GM18520 (cell line): ENCODE measurements around the gene SYNGR1.
"Not testable (repeated sequence)": the region's sequence is repeated elsewhere in the genome, so short reads cannot be mapped to it uniquely, and the experiment has no call there.

Experiments used
- ATAC-seq: cut with Tn5 transposase; IDR thresholded peaks from one replicate; pipeline ENCODE4 v1.9.1; 2021; ENCODE audit not compliant: unreplicated experiment

The SYNGR1 gene

GRCh38 chr22:39350757-39351688, 1.2 kb downstream of the SYNGR1 start:
- no peak for ATAC-seq

DNA sequence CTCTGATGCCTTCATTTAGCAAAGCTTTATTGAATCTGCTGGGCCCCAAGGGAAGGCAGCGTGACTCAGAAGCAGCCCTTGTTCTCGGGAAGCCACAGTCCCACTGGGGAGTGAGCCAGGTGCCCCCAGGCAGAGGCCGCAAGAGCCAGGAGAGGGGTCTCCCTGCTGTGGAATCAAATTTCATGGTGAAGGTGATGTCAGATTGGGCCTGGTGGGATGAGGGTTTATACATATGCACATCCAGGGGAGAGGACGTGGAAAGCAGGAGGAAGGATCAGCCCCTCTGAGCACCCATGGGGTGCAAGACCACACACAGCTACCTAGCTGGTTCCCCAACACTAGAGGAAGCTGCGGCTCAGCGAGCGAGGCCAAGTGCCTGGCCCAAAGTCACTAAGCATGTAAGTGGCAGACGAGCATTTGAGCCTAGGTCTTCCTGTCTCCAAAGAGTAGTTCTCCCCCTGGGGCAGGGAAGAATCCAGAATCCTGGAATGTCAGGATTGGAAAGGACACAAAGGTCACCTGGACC, 2.0 kb downstream of the SYNGR1 start:
- no peak for ATAC-seq

- no peak for ATAC-seq
These were observed 2.6 kb downstream of the SYNGR1 start for GRCh38 chr22:39352306-39352891.

DNA sequence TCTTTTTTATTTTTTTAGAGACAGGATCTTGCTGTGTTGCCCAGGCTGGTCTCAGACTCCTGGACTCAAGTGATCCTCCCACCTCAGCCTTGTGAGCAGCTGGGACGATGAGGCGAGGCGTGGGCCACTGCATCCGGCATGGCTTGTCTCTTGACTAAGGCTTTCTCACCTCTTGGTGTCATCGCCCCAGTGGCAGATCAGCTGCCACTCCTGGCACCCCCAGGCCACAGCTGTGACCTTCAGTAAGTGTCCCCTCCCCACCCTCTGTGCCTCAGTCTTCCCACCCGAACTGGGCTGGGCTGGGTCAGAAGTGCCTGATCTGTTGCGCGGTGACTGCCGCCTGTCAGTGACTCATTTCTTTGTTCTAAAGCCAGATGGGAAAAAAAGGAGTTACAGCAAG, 3.6 kb downstream of the SYNGR1 start:
- no peak for ATAC-seq

- ATAC-seq, result no peak
These were observed 5.3 kb downstream of the SYNGR1 start for GRCh38 chr22:39355080-39355479.

- ATAC-seq, result not testable (repeated sequence)
These were observed 6.0 kb downstream of the SYNGR1 start for GRCh38 chr22:39355805-39356204.

DNA sequence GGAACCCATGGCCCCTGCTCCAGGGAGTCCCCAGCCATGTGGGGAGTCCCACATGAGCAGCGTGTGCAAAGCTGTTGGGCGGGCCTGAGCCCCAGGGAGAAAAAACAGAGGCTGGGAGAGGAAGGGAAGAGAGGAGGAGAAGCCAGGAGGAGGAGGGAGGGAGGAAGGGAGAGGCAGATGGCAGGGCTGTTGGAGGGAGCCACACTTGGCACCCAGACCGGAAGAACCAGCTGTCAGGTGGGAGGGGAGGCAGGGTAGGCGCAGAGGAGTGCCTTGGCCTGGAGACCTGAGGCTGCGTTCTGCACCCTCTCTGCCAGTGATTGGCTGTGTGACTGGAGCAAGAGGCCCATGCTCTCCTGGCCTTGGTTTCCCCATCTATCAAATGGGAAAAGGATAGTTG, 6.7 kb downstream of the SYNGR1 start:
- ATAC-seq, result no peak

- not testable (repeated sequence) for ATAC-seq
These were observed 7.6 kb downstream of the SYNGR1 start for GRCh38 chr22:39357110-39358108.

DNA sequence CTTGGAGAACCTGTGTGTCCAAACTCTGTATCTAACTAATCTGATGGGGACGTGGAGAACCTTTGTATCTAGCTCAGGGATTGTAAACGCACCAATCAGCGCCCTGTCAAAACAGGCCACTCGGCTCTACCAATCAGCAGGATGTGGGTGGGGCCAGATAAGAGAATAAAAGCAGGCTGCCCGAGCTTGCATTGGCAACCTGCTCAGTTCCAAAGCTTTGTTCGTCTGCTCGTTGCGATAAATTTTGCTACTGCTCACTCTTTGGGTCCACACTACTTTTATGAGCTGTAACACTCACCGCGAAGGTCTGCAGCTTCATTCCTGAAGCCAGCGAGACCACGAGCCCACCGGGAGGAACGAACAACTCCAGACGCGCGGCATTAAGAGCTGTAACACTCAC, 8.4 kb downstream of the SYNGR1 start:
- not testable (repeated sequence) for ATAC-seq

- no peak for ATAC-seq
These were observed 9.9 kb downstream of the SYNGR1 start for GRCh38 chr22:39359659-39360195.

GRCh38 chr22:39360242-39360641, 10.5 kb downstream of the SYNGR1 start:
- no peak for ATAC-seq

DNA sequence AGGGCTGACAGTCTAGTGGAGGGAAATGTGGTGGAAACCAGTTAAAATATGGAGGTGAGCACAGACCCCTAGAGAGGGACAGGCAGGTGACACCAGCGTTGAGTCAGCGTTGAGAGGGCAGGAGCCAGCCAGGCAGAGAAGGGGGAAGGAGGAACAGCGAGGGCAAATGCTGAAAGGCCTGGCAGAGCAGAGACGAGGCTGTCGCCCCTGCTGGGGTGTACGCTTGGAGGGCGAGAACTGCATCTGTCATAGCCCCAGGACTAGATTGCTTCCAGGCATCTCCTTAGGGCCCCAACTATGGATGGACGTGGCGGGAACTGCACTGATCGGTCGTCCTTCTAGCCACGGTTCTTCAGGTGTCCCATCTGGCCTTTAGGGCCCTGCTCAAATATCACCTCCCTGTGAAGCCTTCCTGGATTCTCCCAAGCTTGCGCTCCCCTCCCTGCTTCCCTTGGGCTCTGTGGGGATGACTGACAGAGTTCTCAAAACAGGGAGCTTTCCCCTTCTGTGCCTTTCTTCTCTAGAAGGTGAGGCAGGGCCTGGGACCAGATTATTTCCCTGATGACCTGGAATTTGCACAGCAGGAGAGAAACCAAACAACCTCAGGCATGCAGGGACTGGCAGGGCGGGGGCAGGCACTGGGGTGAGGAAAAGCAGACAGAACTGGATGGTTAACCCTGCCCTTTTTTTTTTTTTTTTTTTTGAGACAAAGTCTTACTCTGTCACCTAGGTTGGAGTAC, 11.1 kb downstream of the SYNGR1 start:
- no peak for ATAC-seq

DNA sequence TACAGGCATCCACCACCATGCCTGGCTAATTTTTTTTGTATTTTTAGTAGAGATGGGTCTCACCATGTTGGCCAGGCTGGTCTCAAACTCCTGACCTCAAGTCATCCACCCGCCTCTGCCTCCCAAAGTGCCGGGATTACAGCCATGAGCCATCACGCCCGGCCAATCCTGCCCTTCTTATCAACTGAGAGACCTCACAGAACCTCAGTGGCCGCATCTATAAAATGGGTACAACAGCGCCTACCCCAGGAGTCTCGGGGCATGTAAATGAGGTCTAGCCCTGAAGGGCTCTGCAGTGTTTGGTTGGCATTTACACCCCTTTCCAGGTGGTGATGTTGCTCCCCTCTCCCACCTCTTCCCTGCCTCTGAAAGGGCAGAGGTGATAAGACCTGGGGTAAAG, 11.7 kb downstream of the SYNGR1 start:
- ATAC-seq, result no peak

GRCh38 chr22:39362271-39362670, 12.5 kb downstream of the SYNGR1 start:
- ATAC-seq, result no peak

DNA sequence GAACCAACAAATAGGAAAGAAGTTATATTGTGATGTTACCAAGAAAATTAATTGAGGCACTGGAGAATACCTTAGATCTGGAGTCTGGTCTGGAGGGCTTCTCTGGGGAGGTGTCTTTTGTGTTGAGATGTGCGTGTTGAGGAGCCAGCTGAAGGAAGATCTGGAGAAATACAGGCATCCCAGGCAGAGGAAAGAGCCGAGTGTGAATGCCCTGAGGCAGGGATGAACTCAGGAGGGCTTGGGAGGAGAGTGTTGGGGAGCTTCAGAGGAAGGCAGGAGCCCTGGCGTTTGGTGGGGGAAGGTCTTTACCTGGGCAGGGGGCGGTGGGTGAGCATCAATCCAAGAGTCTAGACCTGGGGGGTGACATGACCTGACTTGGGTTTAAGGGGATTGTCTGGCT, 13.1 kb downstream of the SYNGR1 start:
- no peak for ATAC-seq

GRCh38 chr22:39363751-39364515, 14.1 kb downstream of the SYNGR1 start:
- no peak for ATAC-seq

DNA sequence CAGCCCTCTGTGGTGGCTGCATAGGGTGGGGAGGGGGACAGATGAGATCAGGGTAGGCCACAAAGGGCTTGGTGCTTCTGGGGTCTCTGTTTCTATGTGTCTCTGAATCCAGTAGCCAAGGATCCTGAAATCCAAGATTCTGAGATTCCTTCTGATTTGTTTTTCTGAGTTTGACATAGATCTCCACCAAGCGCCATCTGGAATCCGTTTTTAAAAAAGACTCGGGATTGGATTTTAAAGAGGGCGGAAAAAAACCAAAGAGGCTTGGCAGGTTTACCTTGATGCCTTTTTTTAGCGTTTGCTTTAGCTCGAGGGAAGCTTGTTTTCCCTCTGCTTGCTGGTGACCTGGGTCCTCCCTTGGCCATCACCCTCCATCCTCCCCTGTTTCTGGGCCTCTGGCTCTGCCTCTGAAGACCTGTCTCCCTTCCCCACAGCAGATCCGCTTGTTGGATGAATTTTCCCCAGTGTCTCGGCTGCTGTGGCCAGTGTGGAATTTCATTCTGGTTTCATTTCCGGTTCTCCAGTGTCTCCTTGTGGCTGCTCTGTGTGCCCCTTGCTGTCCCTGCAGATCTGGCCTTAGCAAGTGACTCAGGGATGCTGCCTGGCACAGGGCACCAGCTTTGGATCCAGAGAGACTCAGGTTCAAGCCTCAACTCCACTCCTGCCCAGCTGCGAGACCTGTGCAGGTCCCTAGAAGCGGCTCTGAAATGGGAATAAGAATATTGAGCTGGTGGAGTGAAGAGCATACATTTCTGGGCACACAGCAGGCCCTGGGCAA, 15.1 kb downstream of the SYNGR1 start:
- ATAC-seq, result no peak

DNA sequence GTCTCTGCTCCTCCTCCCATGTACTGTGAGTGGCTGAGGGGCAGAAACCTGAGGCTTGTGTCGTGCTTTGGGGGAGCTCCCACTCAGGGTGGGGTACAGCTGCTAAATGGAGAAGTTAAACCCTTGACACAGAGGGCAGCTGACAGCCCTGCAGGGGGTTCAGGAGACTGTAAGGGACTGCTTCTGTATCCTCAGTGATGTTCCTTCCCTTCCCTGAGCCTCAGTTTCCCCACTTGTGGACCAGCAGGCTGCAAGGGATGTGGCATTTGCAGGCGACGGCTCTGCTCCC, 15.6 kb downstream of the SYNGR1 start:
- no peak for ATAC-seq

- no peak for ATAC-seq
These were observed 17.2 kb downstream of the SYNGR1 start for GRCh38 chr22:39367035-39367434.
